NT2/D1 (cell line): Measurements from ENCODE around the gene KIAA0513.

Experiments
- SUZ12 ChIP-seq: IDR thresholded peaks from 2 replicates; pipeline ENCODE4 v1.6.1; 2011; ENCODE audit not compliant: insufficient read length, insufficient read depth; ENCODE audit errors: extremely low read depth
- YY1 ChIP-seq: IDR thresholded peaks from 2 replicates; pipeline ENCODE4 v1.6.1; 2011; ENCODE audit not compliant: insufficient read length, insufficient read depth
- ZNF274 ChIP-seq: IDR thresholded peaks from 2 replicates; pipeline ENCODE4 v1.6.1; 2011; ENCODE audit warnings: mild to moderate bottlenecking, low read depth, low read length

DNA sequence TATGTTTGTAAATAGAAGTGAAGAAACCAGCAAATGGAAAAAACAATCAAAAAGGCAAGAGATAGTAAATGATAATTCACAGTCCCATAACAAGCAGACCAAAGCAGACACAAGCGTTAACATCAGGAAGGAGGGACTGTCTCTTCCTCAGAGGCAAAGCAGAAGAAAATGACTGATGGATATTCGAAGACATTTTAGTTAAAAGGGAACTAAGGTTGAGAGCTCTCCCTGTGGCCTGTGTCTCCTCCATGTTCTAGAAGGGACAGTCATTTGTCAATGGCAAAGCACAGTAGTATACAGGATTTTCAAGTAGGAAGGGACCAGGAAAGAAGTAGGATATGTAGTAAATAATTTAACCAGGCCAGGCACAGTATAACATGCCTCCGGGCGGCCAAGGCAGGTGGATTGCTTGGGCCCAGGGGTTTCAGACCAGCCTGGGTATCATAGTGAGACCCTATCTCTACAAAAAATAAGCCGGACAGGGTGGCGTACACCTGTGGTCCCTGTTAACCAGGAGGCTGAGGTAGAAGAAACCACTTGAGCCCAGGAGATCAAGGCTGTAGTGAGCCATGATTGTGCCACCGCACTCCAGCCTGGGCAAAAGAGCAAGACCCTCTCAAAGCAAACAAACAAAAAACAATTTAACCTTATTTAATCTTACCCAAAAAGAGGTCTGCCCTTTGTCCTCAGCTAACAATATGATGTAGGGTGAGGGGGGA, 19.9 kb upstream of the KIAA0513 start:
- no peak for TF ChIP-seq YY1
- TF ChIP-seq SUZ12 = no peak
- TF ChIP-seq ZNF274 = no peak
